Measurements from ENCODE around the gene GABRB1.

- TF ChIP-seq CTCF (conservative IDR thresholded peaks at IDR 0.05; ENCODE audit: low read depth, low read length) (no peak), EZH2 (IDR thresholded peaks at IDR 0.05; ENCODE audit: low read length, unreplicated experiment) (no peak), EZH2phosphoT487 (IDR thresholded peaks at IDR 0.05; ENCODE audit: borderline replicate concordance, low read length) (no peak)
Observed at GRCh38 chr4:47382846-47383360, 351.5 kb downstream of the GABRB1 start.
